ENCODE results near the gene C11orf65.

Gene C11orf65

DNA sequence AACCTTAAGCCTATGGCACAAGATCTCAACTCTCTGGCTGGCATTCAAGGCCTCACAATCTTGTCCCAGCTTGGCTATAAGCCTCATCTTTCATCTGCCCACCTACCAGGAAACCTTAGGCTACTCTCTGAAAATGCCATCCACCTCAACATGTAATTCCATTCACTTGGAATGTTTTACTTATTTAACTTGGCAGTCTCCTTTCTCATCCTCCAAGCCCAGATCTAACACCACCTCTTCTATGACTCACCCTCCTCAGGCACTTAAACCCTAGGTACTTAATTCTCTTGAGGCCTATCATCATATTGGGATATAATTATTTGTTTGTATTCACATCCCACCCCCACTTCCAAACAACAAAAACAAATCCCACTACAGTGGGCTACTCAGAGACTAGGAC is 15.8 kb upstream of the C11orf65 start:
- Histone ChIP-seq H3K36me3 (ENCODE audit: low read depth) (no peaks in the 10 kb centered on the region; the same call in 1 of the 2 replicates), H3K4me1 (ENCODE audit: insufficient read depth, poor library complexity, severe bottlenecking) (no peaks in the 10 kb centered on the region), H3K4me3 (ENCODE audit: severe bottlenecking) (no peak overlapping the region), H3K27me3 (ENCODE audit: insufficient read depth, poor library complexity, severe bottlenecking) (no peaks in the 10 kb centered on the region), H3K27ac (ENCODE audit: poor library complexity, severe bottlenecking) (no peak overlapping the region), H3K9me3 (ENCODE audit: severe bottlenecking) (no peaks in the 10 kb centered on the region)
- TF ChIP-seq, protein P1, sequence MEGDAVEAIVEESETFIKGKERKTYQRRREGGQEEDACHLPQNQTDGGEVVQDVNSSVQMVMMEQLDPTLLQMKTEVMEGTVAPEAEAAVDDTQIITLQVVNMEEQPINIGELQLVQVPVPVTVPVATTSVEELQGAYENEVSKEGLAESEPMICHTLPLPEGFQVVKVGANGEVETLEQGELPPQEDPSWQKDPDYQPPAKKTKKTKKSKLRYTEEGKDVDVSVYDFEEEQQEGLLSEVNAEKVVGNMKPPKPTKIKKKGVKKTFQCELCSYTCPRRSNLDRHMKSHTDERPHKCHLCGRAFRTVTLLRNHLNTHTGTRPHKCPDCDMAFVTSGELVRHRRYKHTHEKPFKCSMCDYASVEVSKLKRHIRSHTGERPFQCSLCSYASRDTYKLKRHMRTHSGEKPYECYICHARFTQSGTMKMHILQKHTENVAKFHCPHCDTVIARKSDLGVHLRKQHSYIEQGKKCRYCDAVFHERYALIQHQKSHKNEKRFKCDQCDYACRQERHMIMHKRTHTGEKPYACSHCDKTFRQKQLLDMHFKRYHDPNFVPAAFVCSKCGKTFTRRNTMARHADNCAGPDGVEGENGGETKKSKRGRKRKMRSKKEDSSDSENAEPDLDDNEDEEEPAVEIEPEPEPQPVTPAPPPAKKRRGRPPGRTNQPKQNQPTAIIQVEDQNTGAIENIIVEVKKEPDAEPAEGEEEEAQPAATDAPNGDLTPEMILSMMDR (IDR thresholded peaks at IDR 0.05; ENCODE audit: poor library complexity, severe bottlenecking): no peak
- no peak for DNase-seq (ENCODE audit: low spot score)
- no peak for ATAC-seq (ENCODE audit: low read depth)

DNA sequence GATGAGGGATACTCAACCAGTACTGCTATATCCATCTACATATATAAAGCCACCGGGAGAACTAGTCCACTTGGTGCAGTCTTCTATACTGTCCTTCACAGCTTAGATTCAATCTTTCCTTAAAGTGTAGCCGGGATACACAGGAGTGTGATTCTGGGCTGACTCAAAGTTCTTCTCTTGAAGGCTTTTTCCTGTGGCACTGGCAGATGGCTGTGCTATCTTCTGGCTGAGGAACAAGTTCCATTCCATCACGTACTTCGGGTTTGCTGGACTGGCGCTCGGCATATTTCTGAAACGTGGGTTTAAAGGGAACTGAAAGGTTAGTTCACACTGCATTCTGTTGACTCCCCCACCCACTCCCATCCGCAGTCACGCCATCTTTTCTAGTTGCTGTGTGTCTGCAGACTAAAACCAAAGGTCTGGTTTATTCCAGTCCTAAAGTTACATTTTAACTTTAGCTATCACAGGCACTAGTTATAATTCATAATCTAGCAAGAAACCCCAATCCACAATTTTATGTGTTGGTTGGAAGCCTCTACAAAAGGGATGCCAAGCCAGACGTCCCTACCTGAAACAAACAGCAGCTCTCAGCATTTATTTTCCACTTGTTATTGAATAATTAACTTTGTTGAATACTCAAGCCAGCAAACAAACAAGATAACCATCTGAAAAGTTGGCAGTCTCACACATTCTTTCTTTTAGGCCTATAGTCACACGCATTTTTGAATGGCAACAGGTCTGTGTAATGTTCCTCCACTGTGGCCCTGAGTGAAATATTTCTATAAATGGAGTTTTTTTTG is 7.5 kb upstream of the C11orf65 start:
- DNase-seq (ENCODE audit: low spot score) (no peak), ATAC-seq (ENCODE audit: low read depth) (no peak)
- Histone ChIP-seq H3K4me1 (ENCODE audit: insufficient read depth, poor library complexity, severe bottlenecking) (no peaks in the 10 kb centered on the region), H3K4me3 (ENCODE audit: severe bottlenecking) (no peak overlapping the region), H3K27me3 (ENCODE audit: insufficient read depth, poor library complexity, severe bottlenecking) (no peaks in the 10 kb centered on the region), H3K36me3 (ENCODE audit: low read depth) (no peaks in the 10 kb centered on the region), H3K27ac (ENCODE audit: poor library complexity, severe bottlenecking) (no peak overlapping the region), H3K9me3 (ENCODE audit: severe bottlenecking) (no peaks in the 10 kb centered on the region)
- TF ChIP-seq, protein P1 (IDR thresholded peaks at IDR 0.05; ENCODE audit: poor library complexity, severe bottlenecking): no peak

DNA sequence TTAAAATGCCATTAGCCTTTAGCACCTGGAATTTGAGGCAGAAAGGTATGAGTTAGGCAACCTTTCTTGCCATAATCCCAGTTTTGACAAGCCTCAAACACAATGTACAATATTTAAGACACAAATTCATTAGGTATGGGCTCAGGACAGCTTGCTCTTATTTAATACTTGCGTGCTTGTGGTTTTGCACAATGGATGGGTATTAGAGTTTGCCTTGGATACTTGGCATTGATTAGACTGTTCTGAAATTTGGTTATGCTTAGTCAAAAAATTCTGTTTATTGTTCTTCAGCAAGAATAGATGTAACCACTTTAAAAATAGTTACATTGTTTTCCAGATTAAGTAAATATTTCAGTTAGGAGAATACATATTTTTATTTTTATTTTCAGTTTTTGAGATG is 5.4 kb upstream of the C11orf65 start:
- Histone ChIP-seq H3K27ac (ENCODE audit: poor library complexity, severe bottlenecking) (no peak overlapping the region), H3K4me1 (ENCODE audit: insufficient read depth, poor library complexity, severe bottlenecking) (no peaks in the 10 kb centered on the region), H3K36me3 (ENCODE audit: low read depth) (no peaks in the 10 kb centered on the region), H3K4me3 (ENCODE audit: severe bottlenecking) (no peak overlapping the region), H3K9me3 (ENCODE audit: severe bottlenecking) (no peaks in the 10 kb centered on the region), H3K27me3 (ENCODE audit: insufficient read depth, poor library complexity, severe bottlenecking) (no peaks in the 10 kb centered on the region)
- TF ChIP-seq, protein P1 (IDR thresholded peaks at IDR 0.05; ENCODE audit: poor library complexity, severe bottlenecking): no peak
- ATAC-seq (ENCODE audit: low read depth) (no peak), DNase-seq (ENCODE audit: low spot score) (no peak)

DNA sequence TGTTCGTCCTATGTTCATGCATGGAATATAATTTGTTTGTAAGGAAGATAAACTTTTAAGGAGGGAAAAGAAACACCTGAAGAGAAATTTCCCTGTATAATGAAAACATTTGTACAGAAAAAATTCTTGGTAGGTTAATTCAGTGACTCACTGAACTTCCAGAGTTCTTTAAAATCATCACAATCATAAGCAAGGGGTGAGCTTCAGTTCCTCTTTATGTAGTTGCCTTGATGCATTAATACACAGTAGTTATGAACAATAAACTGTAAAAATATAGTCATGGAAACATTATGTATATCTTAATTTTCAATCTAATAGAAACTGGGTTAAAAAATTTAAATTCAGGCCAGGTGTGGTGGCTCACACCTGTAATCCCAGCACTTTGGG is 1.1 kb upstream of the C11orf65 start:
- no peaks in the 10 kb centered on the region for H3K27me3 ChIP-seq (ENCODE audit: insufficient read depth, poor library complexity, severe bottlenecking)
- no peak overlapping the region for H3K27ac ChIP-seq (ENCODE audit: poor library complexity, severe bottlenecking)
- no peaks in the 10 kb centered on the region for H3K4me1 ChIP-seq (ENCODE audit: insufficient read depth, poor library complexity, severe bottlenecking)
- H3K36me3 ChIP-seq (ENCODE audit: low read depth): no peaks in the 10 kb centered on the region
- ATAC-seq (ENCODE audit: low read depth) (no peak), DNase-seq (ENCODE audit: low spot score) (no peak)
- H3K4me3 ChIP-seq (ENCODE audit: severe bottlenecking): no peak overlapping the region
- TF ChIP-seq, protein P1 (IDR thresholded peaks at IDR 0.05; ENCODE audit: poor library complexity, severe bottlenecking): no peak
- H3K9me3 ChIP-seq (ENCODE audit: severe bottlenecking): no peaks in the 10 kb centered on the region

DNA sequence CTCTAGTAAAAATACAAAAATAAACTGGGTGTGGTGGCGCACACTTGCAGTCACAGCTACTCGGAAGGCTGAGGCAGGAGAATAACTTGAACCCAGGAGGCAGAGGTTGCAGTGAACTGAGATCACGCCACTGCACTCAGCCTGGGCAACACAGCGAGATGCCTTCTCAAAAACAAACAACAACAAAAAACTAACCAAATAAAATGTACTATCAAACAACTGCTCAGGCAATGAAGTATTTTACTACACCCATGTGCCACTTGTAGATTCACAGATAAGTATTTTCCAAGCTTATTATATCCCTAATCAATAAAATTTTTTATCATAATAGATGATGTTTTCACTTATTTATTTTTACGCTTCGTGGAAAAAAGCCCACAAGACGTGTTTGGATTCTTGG is 924 bp downstream of the C11orf65 start:
- TF ChIP-seq, protein P1 (IDR thresholded peaks at IDR 0.05; ENCODE audit: poor library complexity, severe bottlenecking): no peak
- ATAC-seq (ENCODE audit: low read depth): no peak
- no peak for DNase-seq (ENCODE audit: low spot score)
- Histone ChIP-seq H3K27me3 (ENCODE audit: insufficient read depth, poor library complexity, severe bottlenecking) (no peaks in the 10 kb centered on the region), H3K9me3 (ENCODE audit: severe bottlenecking) (no peaks in the 10 kb centered on the region), H3K36me3 (ENCODE audit: low read depth) (no peaks in the 10 kb centered on the region), H3K4me3 (ENCODE audit: severe bottlenecking) (peak overlapping the region; percentile 56), H3K27ac (ENCODE audit: poor library complexity, severe bottlenecking) (peak overlapping the region; percentile 74), H3K4me1 (ENCODE audit: insufficient read depth, poor library complexity, severe bottlenecking) (no peaks in the 10 kb centered on the region)

Measured in RWPE2 (cell line).